GM23248 (cell line): ENCODE results near the gene C1QA. TPM values are rescaled to one million over a fixed set of nuclear protein-coding genes. Genes with fewer than 3 reads are reported as not detected.

ENCODE experiments used
- DNase-seq: peaks from one replicate; pipeline ENCODE4 v3.0.0-alpha.2; 2015
- H2AFZ ChIP-seq: fragments of 200-600 bp; sonication (generic); 2 replicates; pipeline ENCODE4 v1.6.1; 2016; ENCODE audit warnings: antibody characterized with exemption
- H3F3A ChIP-seq: fragments of 200-600 bp; sonication (generic); 2 replicates; pipeline ENCODE4 v1.6.1; 2016; ENCODE audit warnings: mild to moderate bottlenecking, antibody characterized with exemption, mixed run types; ENCODE audit not compliant: insufficient read depth
- H3K27ac ChIP-seq: fragments of 200-600 bp; sonication (generic); 2 replicates; pipeline ENCODE4 v1.5.1; 2016; ENCODE audit warnings: mild to moderate bottlenecking
- H3K27me3 ChIP-seq: fragments of 200-600 bp; sonication (generic); replicated peaks from 2 replicates; pipeline ENCODE4 v1.6.1; 2016; ENCODE audit warnings: mild to moderate bottlenecking; ENCODE audit not compliant: insufficient read depth
- H3K36me3 ChIP-seq: fragments of 200-600 bp; sonication (generic); 2 replicates; pipeline ENCODE4 v1.6.1; 2016; ENCODE audit warnings: low read depth, mild to moderate bottlenecking
- H3K4me1 ChIP-seq: fragments of 200-600 bp; sonication (generic); 2 replicates; pipeline ENCODE4 v1.6.1; 2016; ENCODE audit warnings: mild to moderate bottlenecking; ENCODE audit not compliant: insufficient read depth
- H3K4me2 ChIP-seq: fragments of 200-600 bp; sonication (generic); one replicate; pipeline ENCODE4 v1.6.1; 2016; ENCODE audit warnings: mild to moderate bottlenecking; ENCODE audit not compliant: unreplicated experiment
- H3K4me3 ChIP-seq: fragments of 200-600 bp; sonication (generic); 2 replicates; pipeline ENCODE4 v1.5.1; 2016; ENCODE audit warnings: mild to moderate bottlenecking
- H3K79me2 ChIP-seq: fragments of 200-600 bp; sonication (generic); 2 replicates; pipeline ENCODE4 v1.6.1; 2016; ENCODE audit warnings: mild to moderate bottlenecking; ENCODE audit not compliant: insufficient read depth
- H3K9ac ChIP-seq: fragments of 200-600 bp; sonication (generic); 2 replicates; pipeline ENCODE4 v1.6.1; 2016; ENCODE audit warnings: mild to moderate bottlenecking
- H3K9me2 ChIP-seq: fragments of 200-600 bp; sonication (generic); 2 replicates; pipeline ENCODE4 v1.6.1; 2016; ENCODE audit warnings: mixed run types, mild to moderate bottlenecking, moderate library complexity; ENCODE audit not compliant: insufficient read depth
- H3K9me3 ChIP-seq: fragments of 200-600 bp; sonication (generic); one replicate; pipeline ENCODE4 v1.6.1; 2017; ENCODE audit warnings: low read depth
- H4K20me1 ChIP-seq: fragments of 200-600 bp; sonication (generic); 2 replicates; pipeline ENCODE4 v1.6.0; 2016; ENCODE audit not compliant: insufficient read depth
- EZH2 ChIP-seq: fragments of 200-600 bp; sonication (generic); IDR thresholded peaks from 2 replicates; pipeline ENCODE4 v1.6.1; 2018; ENCODE audit warnings: antibody characterized with exemption, mild to moderate bottlenecking; ENCODE audit not compliant: insufficient read depth, poor library complexity, severe bottlenecking
- EZH2phosphoT487 ChIP-seq: fragments of 200-600 bp; sonication (generic); IDR thresholded peaks from 2 replicates; pipeline ENCODE4 v1.6.1; 2018; ENCODE audit warnings: antibody characterized with exemption, moderate library complexity, mild to moderate bottlenecking, low read depth; ENCODE audit not compliant: insufficient read depth
- WGBS, 2 experiments: methylation state at CpG; one replicate each; pipeline ENCODE4 v1.1.6; 2015 to 2017; ENCODE audit warnings: low lambda C conversion rate in 2 of 2, low coverage in 1 of 2; ENCODE audit errors: missing lambda C conversion rate in 2 of 2; 5-methylcytosine and 5-hydroxymethylcytosine counted together
- in situ Hi-C: fragments of 300-500 bp; cut with MboI; formaldehyde crosslinking; loops from 2 replicates; pipeline ENCODE4 v1.15.0; 2020
- polyA plus RNA-seq: library from polyadenylated mRNA; unstranded; fragments of >200 nt; fragmentation: Nextera tagmentation; extraction: Ambion mirVana; gene quantifications from 2 replicates; pipeline ENCODE4 v1.2.1, GENCODE V29; 2016
- total RNA-seq: library from RNA; depleted of rRNA; stranded (reverse); fragments of >200 nt; shearing (Covaris generic); gene quantifications from 2 replicates; pipeline ENCODE4 v1.2.3, GENCODE V29; 2014

Gene C1QA
- total and polyA plus RNA-seq, 2 experiments from 2014 or later, result not detected

- Histone ChIP-seq H4K20me1 (no peaks in the 10 kb centered on the region), H3K4me1 (no peaks in the 10 kb centered on the region), H3K79me2 (no peaks in the 10 kb centered on the region), H3K4me2 (no peak overlapping the region), H3F3A (no peaks in the 10 kb centered on the region), H3K9me3 (no peaks in the 10 kb centered on the region), H3K9ac (no peak overlapping the region), H3K27ac (no peak overlapping the region), H3K4me3 (no peak overlapping the region), H3K27me3 (peaks cover 35% of the 10 kb centered on the region), H2AFZ (no peak overlapping the region), H3K9me2 (no peaks in the 10 kb centered on the region), H3K36me3 (no peaks in the 10 kb centered on the region)
- no peak for TF ChIP-seq EZH2
- 67 to 69% methylated on average over 30 to 31 of the region's 39 CpGs for WGBS, 2 experiments
- no peak for DNase-seq
- in situ Hi-C loops, result no loop called here
Observed at GRCh38 chr1:22600817-22601605, 35.4 kb upstream of the C1QA start.

GRCh38 chr1:22601610-22602009 is 34.8 kb upstream of the C1QA start:
- H3K9me3 ChIP-seq, result no peaks in the 10 kb centered on the region
- WGBS, 2 experiments, result 72 to 73% methylated on average over 9 to 10 of the region's 12 CpGs
- DNase-seq, result no peak
- H3K27ac ChIP-seq, result no peak overlapping the region
- H2AFZ ChIP-seq, result no peak overlapping the region
- H3F3A ChIP-seq, result no peaks in the 10 kb centered on the region
- no peaks in the 10 kb centered on the region for H3K9me2 ChIP-seq
- H3K27me3 ChIP-seq, result peaks cover 36% of the 10 kb centered on the region
- H3K9ac ChIP-seq, result no peak overlapping the region
- no peaks in the 10 kb centered on the region for H3K4me1 ChIP-seq
- no peaks in the 10 kb centered on the region for H4K20me1 ChIP-seq
- in situ Hi-C loops, result no loop called here
- H3K4me2 ChIP-seq, result no peak overlapping the region
- no peak overlapping the region for H3K4me3 ChIP-seq
- H3K79me2 ChIP-seq, result no peaks in the 10 kb centered on the region
- no peak for TF ChIP-seq EZH2phosphoT487
- TF ChIP-seq EZH2, result no peak
- H3K36me3 ChIP-seq, result no peaks in the 10 kb centered on the region

GRCh38 chr1:22602060-22602740 is 34.2 kb upstream of the C1QA start:
- Histone ChIP-seq H3K79me2 (no peaks in the 10 kb centered on the region), H3F3A (no peaks in the 10 kb centered on the region), H3K27me3 (peaks cover 36% of the 10 kb centered on the region), H3K4me3 (no peak overlapping the region), H2AFZ (no peak overlapping the region), H3K9ac (no peak overlapping the region), H3K4me2 (no peak overlapping the region), H4K20me1 (no peaks in the 10 kb centered on the region), H3K36me3 (no peaks in the 10 kb centered on the region), H3K27ac (no peak overlapping the region), H3K9me3 (no peaks in the 10 kb centered on the region), H3K4me1 (no peaks in the 10 kb centered on the region), H3K9me2 (no peaks in the 10 kb centered on the region)
- 55 to 60% methylated on average over 17 to 18 of the region's 18 CpGs for WGBS, 2 experiments
- in situ Hi-C loops, result no loop called here
- no peak for DNase-seq
- TF ChIP-seq EZH2 (no peak), EZH2phosphoT487 (no peak)

- H2AFZ ChIP-seq, result no peak overlapping the region
- H3K4me1 ChIP-seq, result no peaks in the 10 kb centered on the region
- no peak overlapping the region for H3K27ac ChIP-seq
- H3K9ac ChIP-seq, result no peak overlapping the region
- in situ Hi-C loops, result no loop called here
- H3K9me3 ChIP-seq, result no peaks in the 10 kb centered on the region
- H3F3A ChIP-seq, result no peaks in the 10 kb centered on the region
- no peaks in the 10 kb centered on the region for H4K20me1 ChIP-seq
- no peak for DNase-seq
- no peak overlapping the region for H3K4me3 ChIP-seq
- no peaks in the 10 kb centered on the region for H3K9me2 ChIP-seq
- no peaks in the 10 kb centered on the region for H3K79me2 ChIP-seq
- no peak overlapping the region for H3K4me2 ChIP-seq
- no peaks in the 10 kb centered on the region for H3K36me3 ChIP-seq
- no peak for TF ChIP-seq EZH2
- TF ChIP-seq EZH2phosphoT487, result no peak
- H3K27me3 ChIP-seq, result peaks cover 40% of the 10 kb centered on the region
- WGBS, 2 experiments, result 60 to 61% methylated on average over 4 of the region's 4 CpGs
Observed at GRCh38 chr1:22606161-22606560, 30.3 kb upstream of the C1QA start.
